Measurements from ENCODE around the gene CDC25B.

- no peak for TF ChIP-seq CTCF (IDR thresholded peaks at IDR 0.05)
- no peak for TF ChIP-seq POLR2AphosphoS5 (IDR thresholded peaks at IDR 0.05)
- TF ChIP-seq POLR2A (IDR thresholded peaks at IDR 0.05) = no peak
Measured at GRCh38 chr20:3825526-3825925, 29.4 kb downstream of the CDC25B start.

Data from breast epithelium (tissue), 3 donors.